ENCODE data around the gene UNC80.

DNA sequence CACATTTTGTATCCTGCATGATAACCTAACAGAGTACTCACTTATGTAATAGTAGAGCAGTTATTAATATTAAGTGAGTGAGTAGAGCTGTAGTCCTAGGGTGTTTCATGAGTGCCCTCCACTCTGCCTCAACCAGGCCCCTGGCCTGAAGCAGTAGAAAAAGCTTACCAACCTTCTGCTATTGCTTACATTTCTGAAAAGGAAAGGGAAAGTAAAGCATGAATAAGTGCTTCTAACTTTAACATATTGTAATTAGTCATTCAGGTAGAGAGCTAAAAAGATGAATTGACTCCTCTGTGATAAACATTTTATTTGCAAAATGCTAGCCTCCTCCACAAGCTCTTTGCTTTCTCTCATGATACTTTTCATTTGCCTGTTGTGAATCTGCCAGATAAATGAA is 136.1 kb downstream of the UNC80 start:
- TF ChIP-seq, protein P1, sequence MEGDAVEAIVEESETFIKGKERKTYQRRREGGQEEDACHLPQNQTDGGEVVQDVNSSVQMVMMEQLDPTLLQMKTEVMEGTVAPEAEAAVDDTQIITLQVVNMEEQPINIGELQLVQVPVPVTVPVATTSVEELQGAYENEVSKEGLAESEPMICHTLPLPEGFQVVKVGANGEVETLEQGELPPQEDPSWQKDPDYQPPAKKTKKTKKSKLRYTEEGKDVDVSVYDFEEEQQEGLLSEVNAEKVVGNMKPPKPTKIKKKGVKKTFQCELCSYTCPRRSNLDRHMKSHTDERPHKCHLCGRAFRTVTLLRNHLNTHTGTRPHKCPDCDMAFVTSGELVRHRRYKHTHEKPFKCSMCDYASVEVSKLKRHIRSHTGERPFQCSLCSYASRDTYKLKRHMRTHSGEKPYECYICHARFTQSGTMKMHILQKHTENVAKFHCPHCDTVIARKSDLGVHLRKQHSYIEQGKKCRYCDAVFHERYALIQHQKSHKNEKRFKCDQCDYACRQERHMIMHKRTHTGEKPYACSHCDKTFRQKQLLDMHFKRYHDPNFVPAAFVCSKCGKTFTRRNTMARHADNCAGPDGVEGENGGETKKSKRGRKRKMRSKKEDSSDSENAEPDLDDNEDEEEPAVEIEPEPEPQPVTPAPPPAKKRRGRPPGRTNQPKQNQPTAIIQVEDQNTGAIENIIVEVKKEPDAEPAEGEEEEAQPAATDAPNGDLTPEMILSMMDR (IDR thresholded peaks at IDR 0.05), result no peak
- TF ChIP-seq POLR2AphosphoS5 (IDR thresholded peaks at IDR 0.05) (no peak), POLR2A (IDR thresholded peaks at IDR 0.05) (no peak)
